NB4 (cell line): ENCODE measurements around the gene ATG4D.

ENCODE experiments used
- CTCF ChIP-seq: IDR thresholded peaks from one replicate; pipeline ENCODE4 v1.5.1; 2012; ENCODE audit warnings: low read depth, low read length
- MAX ChIP-seq: IDR thresholded peaks from 2 replicates; pipeline ENCODE4 v1.6.1; 2011; ENCODE audit warnings: low read depth, low read length
- MYC ChIP-seq: IDR thresholded peaks from 2 replicates; pipeline ENCODE4 v1.6.1; 2011; ENCODE audit warnings: low read depth, low read length
- POLR2A ChIP-seq: IDR thresholded peaks from 2 replicates; pipeline ENCODE4 v1.6.1; 2011; ENCODE audit warnings: mild to moderate bottlenecking; ENCODE audit not compliant: insufficient read length; ENCODE audit errors: extremely low read depth

GRCh38 chr19:10508036-10508435, 35.7 kb upstream of the ATG4D start:
- TF ChIP-seq CTCF: no peak
- TF ChIP-seq POLR2A: no peak
- no peak for TF ChIP-seq MAX
- TF ChIP-seq MYC: no peak
